Spleen (tissue), 11 donors: ENCODE measurements around the gene MYL4. TPM values are rescaled to one million over a fixed set of nuclear protein-coding genes. Genes with fewer than 3 reads are reported as not detected.
"Not testable (repeated sequence)": the region's sequence is repeated elsewhere in the genome, so short reads cannot be mapped to it uniquely, and the experiment has no call there.

Source experiments
- DNase-seq: peaks from one replicate; pipeline ENCODE4 v3.0.0-alpha.2; 2020
- H3K27ac ChIP-seq, 8 donors: fragments of 200-600 bp; sonication (generic) in 7 of 8; 1 replicate in 4 of 8; 2 replicates in 4 of 8; pipeline versions ENCODE4 v1.5.0 to v1.8.0; 2016 to 2021; ENCODE audit warnings: inconsistent platforms in 4 of 8, mild to moderate bottlenecking in 4 of 8, moderate library complexity in 1 of 8
- H3K27me3 ChIP-seq, 7 donors: fragments of 200-600 bp; sonication (generic) in 6 of 7; replicated peaks in 1 of 7; 1 replicate in 4 of 7; 2 replicates in 3 of 7; pipeline versions ENCODE4 v1.5.0 to v1.8.0; 2016 to 2021; ENCODE audit warnings: inconsistent platforms in 3 of 7, mild to moderate bottlenecking in 1 of 7
- H3K36me3 ChIP-seq, 6 donors: fragments of 200-600 bp; sonication (generic) in 5 of 6; 1 replicate in 4 of 6; 2 replicates in 2 of 6; pipeline versions ENCODE4 v1.5.0 to v1.8.0; 2016 to 2021; ENCODE audit warnings: inconsistent platforms in 2 of 6
- H3K4me1 ChIP-seq, 6 donors: fragments of 200-600 bp; sonication (generic) in 5 of 6; 1 replicate in 3 of 6; 2 replicates in 3 of 6; pipeline versions ENCODE4 v1.5.0 to v1.8.0; 2016 to 2021; ENCODE audit warnings: inconsistent platforms in 3 of 6
- H3K4me3 ChIP-seq, 8 donors: fragments of 200-600 bp; sonication (generic) in 7 of 8; 1 replicate in 4 of 8; 2 replicates in 4 of 8; pipeline versions ENCODE4 v1.5.0 to v1.8.0; 2016 to 2021; ENCODE audit warnings: inconsistent platforms in 4 of 8, mild to moderate bottlenecking in 4 of 8, moderate library complexity in 2 of 8
- H3K9me3 ChIP-seq, 8 donors: fragments of 200-600 bp; sonication (generic) in 7 of 8; 1 replicate in 4 of 8; 2 replicates in 4 of 8; pipeline versions ENCODE4 v1.5.0 to v1.8.0; 2016 to 2021; ENCODE audit warnings: inconsistent platforms in 4 of 8
- POLR2A ChIP-seq, 3 donors: fragments of 450-650 bp; IDR thresholded peaks; one replicate each; pipeline ENCODE4 v1.5.1; 2017; ENCODE audit warnings: antibody characterized with exemption in 3 of 3, mild to moderate bottlenecking in 1 of 3
- POLR2AphosphoS5 ChIP-seq, 3 donors: sonication (generic); formaldehyde crosslinking; IDR thresholded peaks; one replicate each; pipeline ENCODE4 v1.5.1; 2017; ENCODE audit warnings: antibody characterized with exemption in 3 of 3
- WGBS, 5 donors: extraction: QIAGEN DNeasy Blood & Tissue Kit in 3 of 5; methylation state at CpG; one replicate each; pipeline versions ENCODE4 v1.1.5 to v1.1.7; 2013 to 2018; 5-methylcytosine and 5-hydroxymethylcytosine counted together
- intact Hi-C: fragments of 100-400 bp; cut with DNase I; formaldehyde crosslinking; loops from one replicate; pipeline ENCODE4 v1.15.0; 2023; ENCODE audit warnings: low total_unique reads
- polyA plus RNA-seq, 3 donors: library from polyadenylated mRNA; stranded (reverse); fragments of 200-250 nt; gene quantifications; one replicate each; pipeline ENCODE4 v1.2.1, GENCODE V29; 2013
- total RNA-seq, 7 donors: library from RNA; depleted of rRNA in 3 of 7; stranded (reverse); fragments of >200 nt in 3 of 7; fragmentation: NEBNext Ultra II Directional in 4 of 7; extraction: Animal tissue kit (Norgen Biotek cat#: 25700) in 4 of 7; gene quantifications; one replicate each; pipeline versions ENCODE4 v1.1.0 to v1.2.1, GENCODE V29; 2016 to 2021
- TF ChIP-seq, protein P1 (sequence below), 11 experiments: fragments of 200-600 bp in 7 of 11; fragments of 450-650 bp in 4 of 11; sonication (generic) in 4 of 11; IDR thresholded peaks in 8 of 11; conservative IDR thresholded peaks in 3 of 11; 1 replicate in 7 of 11; 2 replicates in 4 of 11; pipeline versions ENCODE4 v1.4.0 to v1.8.0; 2016 to 2021; ENCODE audit warnings: antibody characterized with exemption in 11 of 11, inconsistent platforms in 4 of 11, mild to moderate bottlenecking in 1 of 11
- donor health status: healthy with polysubstance abuse.
- donor health status: DM: no; HTN: no; CAD: no; lungs with moderate emphysema.
- donor health status: DM: no; HTN: no; CAD: no.
- donor health status: Bipolar disorder and iron deficiency.
- donor health status: healthy.
- donor health status: DM: no; HTN: no; CAD: no.
- donor health status: DM: yes; HTN: yes; CAD: no.

Gene MYL4
- total and polyA plus RNA-seq, 10 donors, result 0.39 to 8.3 (median 2.6) TPM

DNA sequence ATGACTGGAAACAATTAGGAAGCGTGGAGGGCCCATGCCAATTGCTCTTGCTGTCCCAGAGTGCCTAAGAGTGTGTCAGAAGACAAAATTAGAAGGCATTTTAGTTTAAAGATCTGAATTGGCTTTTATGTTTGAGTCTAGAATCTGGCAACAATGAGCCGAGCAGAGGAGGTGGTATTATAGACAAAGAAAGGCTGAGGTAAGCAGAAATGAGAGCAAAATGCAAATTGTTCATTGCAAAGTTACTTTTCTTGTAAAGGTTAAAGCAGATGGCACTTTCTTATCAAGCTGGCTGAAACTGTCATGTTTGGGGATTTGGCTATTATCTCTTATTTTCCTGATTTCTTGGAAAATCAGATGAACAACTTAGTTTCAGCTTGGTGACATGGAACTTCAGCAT lies 3.3 kb downstream of the MYL4 start:
- intact Hi-C loops, result no loop called here
- TF ChIP-seq, protein P1, sequence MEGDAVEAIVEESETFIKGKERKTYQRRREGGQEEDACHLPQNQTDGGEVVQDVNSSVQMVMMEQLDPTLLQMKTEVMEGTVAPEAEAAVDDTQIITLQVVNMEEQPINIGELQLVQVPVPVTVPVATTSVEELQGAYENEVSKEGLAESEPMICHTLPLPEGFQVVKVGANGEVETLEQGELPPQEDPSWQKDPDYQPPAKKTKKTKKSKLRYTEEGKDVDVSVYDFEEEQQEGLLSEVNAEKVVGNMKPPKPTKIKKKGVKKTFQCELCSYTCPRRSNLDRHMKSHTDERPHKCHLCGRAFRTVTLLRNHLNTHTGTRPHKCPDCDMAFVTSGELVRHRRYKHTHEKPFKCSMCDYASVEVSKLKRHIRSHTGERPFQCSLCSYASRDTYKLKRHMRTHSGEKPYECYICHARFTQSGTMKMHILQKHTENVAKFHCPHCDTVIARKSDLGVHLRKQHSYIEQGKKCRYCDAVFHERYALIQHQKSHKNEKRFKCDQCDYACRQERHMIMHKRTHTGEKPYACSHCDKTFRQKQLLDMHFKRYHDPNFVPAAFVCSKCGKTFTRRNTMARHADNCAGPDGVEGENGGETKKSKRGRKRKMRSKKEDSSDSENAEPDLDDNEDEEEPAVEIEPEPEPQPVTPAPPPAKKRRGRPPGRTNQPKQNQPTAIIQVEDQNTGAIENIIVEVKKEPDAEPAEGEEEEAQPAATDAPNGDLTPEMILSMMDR (IDR thresholded peaks at IDR 0.05 in 8 of 11, conservative IDR thresholded peaks at IDR 0.05 in 3 of 11), result no peak
- TF ChIP-seq POLR2AphosphoS5 (IDR thresholded peaks at IDR 0.05) (no peak), POLR2A (IDR thresholded peaks at IDR 0.05) (no peak)
- H3K27me3 ChIP-seq, result no peaks in the 10 kb centered on the region
- 75 to 86% (median 85%) methylated on average over 2 of the region's 2 CpGs for WGBS, 5 donors
- no peak overlapping the region for H3K27ac ChIP-seq
- no peaks in the 10 kb centered on the region for H3K36me3 ChIP-seq
- H3K4me1 ChIP-seq, result peaks cover 1 to 28% (median 11%) of the 10 kb centered on the region in 6 donors
- no peak overlapping the region for H3K4me3 ChIP-seq
- H3K9me3 ChIP-seq, result no peaks in the 10 kb centered on the region
- no peak for DNase-seq

DNA sequence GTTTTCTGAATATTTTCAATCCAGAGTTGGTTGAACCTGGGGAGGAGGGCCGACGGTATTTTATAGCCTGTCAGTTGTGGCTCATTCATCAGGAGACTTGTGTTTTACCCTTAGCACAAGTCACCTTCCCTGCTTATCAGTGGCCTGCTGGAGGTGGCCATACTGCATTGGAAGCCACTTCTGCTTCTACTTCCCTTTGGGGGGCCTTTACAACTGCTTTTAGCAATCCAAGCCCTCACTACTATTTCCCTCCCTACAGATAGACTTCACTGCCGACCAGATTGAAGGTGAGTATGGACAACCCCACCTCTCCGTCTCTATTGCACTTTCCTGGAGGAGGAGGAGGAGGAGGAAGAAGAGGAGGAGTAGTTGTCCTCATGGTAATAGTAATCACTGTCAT lies 4.4 kb downstream of the MYL4 start:
- Histone ChIP-seq H3K9me3 (no peaks in the 10 kb centered on the region), H3K4me3 (no peak overlapping the region), H3K27me3 (no peaks in the 10 kb centered on the region), H3K4me1 (peaks cover 12 to 29% (median 17%) of the 10 kb centered on the region in 6 donors), H3K27ac (no peak overlapping the region), H3K36me3 (no peaks in the 10 kb centered on the region)
- TF ChIP-seq POLR2AphosphoS5 (IDR thresholded peaks at IDR 0.05) (no peak), POLR2A (IDR thresholded peaks at IDR 0.05) (no peak)
- TF ChIP-seq, protein P1 (IDR thresholded peaks at IDR 0.05 in 8 of 11, conservative IDR thresholded peaks at IDR 0.05 in 3 of 11), result no peak
- DNase-seq, result no peak
- intact Hi-C loops, result no loop called here
- 53 to 70% (median 67%) methylated on average over 4 of the region's 4 CpGs for WGBS, 5 donors

DNA sequence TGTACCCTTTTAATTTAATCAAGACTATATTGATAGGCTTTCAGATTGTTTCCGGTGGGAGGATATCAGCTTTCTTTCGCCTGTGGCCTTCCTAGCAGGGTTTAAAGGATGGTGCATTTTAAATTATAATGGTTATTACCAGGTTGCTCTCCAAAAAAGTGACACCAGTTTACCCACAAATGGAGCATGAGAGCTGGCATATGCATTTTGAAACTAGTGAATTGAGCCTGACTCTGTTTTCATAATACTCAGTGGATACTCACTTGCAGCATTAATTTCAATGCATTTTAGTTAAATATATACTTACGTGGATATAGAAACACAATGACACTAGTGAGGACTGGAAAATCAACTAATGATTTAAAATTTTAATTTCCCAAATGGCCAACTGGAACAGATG lies 5.8 kb downstream of the MYL4 start:
- H3K4me3 ChIP-seq, result no peak overlapping the region
- no peaks in the 10 kb centered on the region for H3K36me3 ChIP-seq
- WGBS, 5 donors, result 88 to 95% (median 91%) methylated on average over 3 of the region's 3 CpGs
- DNase-seq, result no peak
- H3K27ac ChIP-seq, result no peak overlapping the region
- no peak for TF ChIP-seq POLR2AphosphoS5 (IDR thresholded peaks at IDR 0.05)
- TF ChIP-seq POLR2A (IDR thresholded peaks at IDR 0.05), result no peak
- TF ChIP-seq, protein P1 (IDR thresholded peaks at IDR 0.05 in 8 of 11, conservative IDR thresholded peaks at IDR 0.05 in 3 of 11), result no peak
- peaks cover 17 to 35% (median 31%) of the 10 kb centered on the region in 6 donors for H3K4me1 ChIP-seq
- intact Hi-C loops, result no loop called here
- no peaks in the 10 kb centered on the region for H3K27me3 ChIP-seq
- H3K9me3 ChIP-seq, result no peaks in the 10 kb centered on the region

GRCh38 chr17:47216821-47217220 lies 7.7 kb downstream of the MYL4 start:
- WGBS, 5 donors, result 85 to 92% (median 88%) methylated on average over 4 of the region's 4 CpGs

DNA sequence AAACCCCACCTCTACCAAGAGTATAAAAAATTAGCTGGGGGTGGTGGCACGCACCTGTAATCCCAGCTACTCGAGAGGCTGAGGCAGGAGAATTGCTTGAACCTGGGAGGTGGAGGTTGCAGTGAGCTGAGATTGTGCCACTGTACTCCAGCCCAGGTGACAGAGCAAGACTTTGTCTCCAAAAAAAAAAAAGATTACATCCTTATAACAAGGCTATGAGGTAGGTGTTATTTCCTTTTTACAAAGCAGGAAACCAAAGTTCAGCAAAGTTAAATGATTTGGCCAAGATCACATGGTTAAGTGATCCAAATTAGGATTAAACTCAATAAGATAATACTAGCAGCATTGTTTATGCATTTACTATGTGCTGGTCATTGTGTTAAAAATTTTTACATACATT lies 8.1 kb downstream of the MYL4 start:
- H3K9me3 ChIP-seq, intact Hi-C loops, H3K27me3 ChIP-seq, H3K36me3 ChIP-seq, DNase-seq, H3K4me3 ChIP-seq: not testable (repeated sequence)
- 63 to 92% (median 86%) methylated on average over 2 of the region's 2 CpGs for WGBS, 5 donors
- peak overlapping the region in 1 of 8 donors; percentile 0 for H3K27ac ChIP-seq
- H3K4me1 ChIP-seq, result peaks cover 21 to 53% (median 46%) of the 10 kb centered on the region in 6 donors

More at GRCh38 chr17:47216821-47217220, 7.7 kb downstream of the MYL4 start:
- H3K9me3 ChIP-seq, intact Hi-C loops, H3K27me3 ChIP-seq, H3K36me3 ChIP-seq, DNase-seq, H3K4me3 ChIP-seq: not testable (repeated sequence)
- Histone ChIP-seq H3K27ac (peak overlapping the region in 1 of 8 donors; percentile 0), H3K4me1 (peaks cover 21 to 53% (median 46%) of the 10 kb centered on the region in 6 donors)
